GM19099 (cell line): ENCODE measurements around the gene ITGB4.

Source experiments
- POLR2A ChIP-seq: IDR thresholded peaks from 3 replicates; pipeline ENCODE4 v1.6.1; 2011; ENCODE audit warnings: low read depth; ENCODE audit not compliant: insufficient read length; ENCODE audit errors: extremely low read depth

Gene ITGB4

DNA sequence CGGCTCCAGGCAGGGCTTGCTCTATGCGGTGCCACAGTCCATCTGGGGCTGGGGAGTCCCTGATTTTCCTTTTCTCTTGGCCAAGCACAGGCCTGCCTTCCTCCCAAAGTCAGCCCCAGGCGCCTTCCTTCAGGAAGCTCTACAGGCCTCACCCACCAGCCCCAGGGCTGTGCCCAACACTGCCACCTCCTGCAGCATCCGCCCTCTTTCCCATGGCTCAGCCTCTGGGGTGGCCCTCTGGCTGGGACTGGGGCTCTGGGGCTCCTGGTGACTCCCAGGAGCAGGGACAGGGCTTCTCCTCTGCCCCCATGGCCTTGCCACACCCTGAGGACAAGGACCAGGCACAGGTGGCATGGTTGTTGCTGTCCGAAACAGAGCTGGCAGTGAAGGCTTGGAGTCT is 817 bp downstream of the ITGB4 start:
- no peak for TF ChIP-seq POLR2A

DNA sequence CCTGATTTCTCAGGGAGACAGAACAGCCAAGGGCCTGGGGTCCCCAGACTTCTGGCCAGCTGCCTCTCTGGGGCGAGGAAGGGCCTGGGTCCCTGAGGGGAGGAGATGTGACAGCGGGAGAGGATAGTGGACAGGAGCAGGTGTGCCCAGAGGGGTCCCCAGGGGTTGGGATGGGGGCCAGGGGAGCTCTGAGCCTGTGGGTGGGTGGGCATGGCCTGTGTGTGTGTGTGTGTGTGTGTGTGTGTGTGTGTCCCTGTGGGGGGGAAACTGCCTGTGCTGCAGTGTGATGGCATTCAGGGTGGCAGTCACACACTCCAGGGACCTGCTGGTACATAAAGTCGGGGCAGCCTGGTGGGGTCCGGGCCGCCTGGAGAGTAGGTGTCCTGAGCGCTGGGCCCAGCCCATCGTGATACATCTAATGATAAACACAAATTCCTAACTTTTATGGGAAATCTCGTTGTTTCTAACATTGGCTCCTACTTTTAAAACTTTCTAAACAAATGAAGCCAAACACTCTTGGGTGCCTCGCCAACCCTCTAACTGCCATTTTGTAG is 1.4 kb downstream of the ITGB4 start:
- TF ChIP-seq POLR2A = no peak

DNA sequence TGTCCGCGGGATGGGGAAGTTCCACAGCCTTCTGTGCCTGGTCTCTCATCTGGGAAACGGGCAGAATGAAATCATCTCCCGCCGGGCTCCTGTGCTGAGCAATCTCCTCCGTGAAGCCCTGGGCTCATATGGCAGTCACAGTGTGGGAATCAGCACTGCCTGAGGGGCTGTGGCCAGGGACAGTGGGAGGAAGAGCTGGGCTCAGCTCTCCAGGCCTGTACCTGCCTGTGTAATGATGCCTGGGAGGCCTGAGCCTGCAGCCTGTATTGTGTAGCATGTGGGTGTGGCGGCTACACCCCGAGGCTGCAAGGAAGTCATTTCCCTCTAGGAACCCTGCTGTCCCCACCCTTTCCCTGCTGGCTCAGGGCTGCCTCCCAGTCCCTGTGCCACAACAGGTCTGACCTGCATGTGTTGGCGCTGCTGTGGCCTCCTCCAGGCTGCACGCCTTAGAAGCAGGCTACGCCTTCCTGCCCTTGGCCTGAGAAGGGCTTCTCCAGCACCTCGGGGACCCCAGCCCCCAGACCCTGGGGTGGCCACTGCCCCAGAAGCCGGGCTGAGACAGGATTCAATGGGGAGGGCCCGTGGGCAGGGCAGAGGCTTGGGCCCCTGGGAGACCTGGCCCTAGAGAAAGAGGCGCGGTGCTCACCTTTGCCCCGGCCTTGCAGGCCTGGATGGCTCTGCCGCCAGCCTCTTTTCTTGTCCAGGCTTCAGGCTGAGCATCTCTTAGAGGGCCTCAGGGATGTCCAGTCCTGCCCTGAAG is 2.1 kb downstream of the ITGB4 start:
- TF ChIP-seq POLR2A = no peak

DNA sequence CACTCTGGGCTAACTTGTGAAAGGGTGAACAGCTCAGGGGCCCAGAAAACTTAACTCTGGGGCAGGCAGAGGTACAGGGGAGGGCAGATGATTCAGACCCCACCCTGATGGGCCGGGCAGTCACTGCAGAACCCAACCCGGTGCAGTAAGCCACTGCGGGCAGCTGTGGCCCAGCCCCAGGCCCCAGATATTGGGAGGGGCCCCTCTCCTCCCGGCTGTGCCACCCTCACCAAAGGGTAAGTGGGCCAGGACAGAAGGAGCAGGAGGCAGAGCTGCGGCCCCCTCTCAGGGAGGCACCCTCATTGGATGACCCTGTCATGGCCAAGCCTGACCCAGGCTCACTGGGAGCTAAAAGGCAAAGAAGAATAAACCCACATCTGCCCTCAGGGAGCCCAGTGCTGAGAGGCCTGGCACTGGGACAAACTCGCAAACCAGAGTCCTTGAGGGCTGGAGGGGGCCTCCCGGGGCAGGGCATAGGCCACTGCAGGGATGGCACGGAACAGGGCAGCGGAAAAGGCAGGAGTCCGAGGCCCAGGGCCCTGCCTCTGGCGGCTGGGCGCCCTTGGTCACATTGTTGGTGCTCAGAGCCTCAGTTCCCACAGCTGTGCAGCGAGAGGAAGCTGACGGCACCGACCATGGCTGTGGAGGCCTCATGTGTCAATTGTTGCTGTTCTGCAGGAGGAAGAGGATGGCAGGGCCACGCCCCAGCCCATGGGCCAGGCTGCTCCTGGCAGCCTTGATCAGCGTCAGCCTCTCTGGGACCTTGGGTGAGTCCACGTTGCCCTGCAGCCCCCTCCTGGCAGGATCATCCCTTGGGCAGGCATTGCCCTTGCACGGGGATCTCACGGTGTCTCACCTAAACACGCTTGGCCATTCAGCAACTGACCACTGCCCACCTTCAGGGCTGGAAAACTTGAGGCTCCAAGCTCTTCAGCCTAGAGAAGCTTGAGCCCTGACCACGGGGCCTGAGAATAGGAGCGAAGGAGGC is 3.1 kb downstream of the ITGB4 start:
- no peak for TF ChIP-seq POLR2A

DNA sequence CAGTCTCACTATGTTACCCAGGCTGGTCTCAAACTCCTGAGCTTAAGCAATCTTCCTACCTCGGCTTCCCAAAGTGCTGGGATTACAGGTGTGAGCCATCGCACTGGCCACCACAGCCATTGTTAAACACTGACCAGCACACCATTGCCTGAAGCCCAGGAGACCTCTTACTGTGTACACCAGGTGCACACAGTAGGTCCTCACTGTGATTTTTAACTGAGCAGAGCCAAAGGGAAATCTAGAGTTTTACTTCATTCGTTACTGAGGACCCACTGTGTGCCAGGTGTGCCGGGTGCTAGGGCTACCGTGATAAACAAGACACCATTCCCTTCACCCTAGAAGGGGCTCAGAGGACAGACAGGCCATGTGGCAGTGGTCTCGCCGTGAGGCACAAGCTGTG is 4.2 kb downstream of the ITGB4 start:
- no peak for TF ChIP-seq POLR2A

DNA sequence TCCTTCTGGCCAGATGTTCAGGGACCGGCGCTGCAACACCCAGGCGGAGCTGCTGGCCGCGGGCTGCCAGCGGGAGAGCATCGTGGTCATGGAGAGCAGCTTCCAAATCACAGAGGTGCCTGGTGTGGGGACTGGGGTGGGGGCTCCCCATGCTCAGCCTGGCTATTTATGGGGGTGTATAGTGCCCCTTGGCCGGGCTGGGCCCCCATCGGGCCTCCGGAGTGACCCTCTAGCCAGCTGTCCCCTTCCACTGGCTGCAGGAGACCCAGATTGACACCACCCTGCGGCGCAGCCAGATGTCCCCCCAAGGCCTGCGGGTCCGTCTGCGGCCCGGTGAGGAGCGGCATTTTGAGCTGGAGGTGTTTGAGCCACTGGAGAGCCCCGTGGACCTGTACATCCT is 6.1 kb downstream of the ITGB4 start:
- no peak for TF ChIP-seq POLR2A

DNA sequence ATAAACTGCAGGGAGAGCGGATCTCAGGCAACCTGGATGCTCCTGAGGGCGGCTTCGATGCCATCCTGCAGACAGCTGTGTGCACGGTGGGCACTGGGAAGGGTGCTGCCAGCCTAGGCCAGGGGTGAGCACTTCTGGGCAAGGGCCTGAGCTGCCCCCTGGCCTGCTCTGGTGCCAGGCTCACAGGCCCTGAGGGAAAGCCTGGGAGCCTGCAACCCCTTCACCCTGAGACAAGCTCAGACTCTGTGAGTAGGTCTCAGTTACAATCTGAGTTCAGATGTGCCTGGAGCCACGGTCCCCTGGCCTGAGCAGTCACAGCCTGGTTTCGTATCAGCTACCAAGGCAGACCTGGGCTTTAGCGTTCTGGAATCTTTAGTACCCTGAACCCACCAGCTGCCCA is 8.1 kb downstream of the ITGB4 start:
- TF ChIP-seq POLR2A = no peak

DNA sequence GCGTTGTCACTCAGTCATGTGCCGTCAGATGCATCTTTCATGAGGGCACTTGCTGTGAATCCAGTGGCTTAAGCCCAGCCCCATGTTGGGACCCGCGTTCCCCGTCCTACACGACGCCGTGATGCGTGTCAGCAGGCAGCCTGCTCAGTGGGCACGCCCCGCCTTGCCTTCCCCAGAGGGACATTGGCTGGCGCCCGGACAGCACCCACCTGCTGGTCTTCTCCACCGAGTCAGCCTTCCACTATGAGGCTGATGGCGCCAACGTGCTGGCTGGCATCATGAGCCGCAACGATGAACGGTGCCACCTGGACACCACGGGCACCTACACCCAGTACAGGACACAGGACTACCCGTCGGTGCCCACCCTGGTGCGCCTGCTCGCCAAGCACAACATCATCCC is 8.8 kb downstream of the ITGB4 start:
- no peak for TF ChIP-seq POLR2A

DNA sequence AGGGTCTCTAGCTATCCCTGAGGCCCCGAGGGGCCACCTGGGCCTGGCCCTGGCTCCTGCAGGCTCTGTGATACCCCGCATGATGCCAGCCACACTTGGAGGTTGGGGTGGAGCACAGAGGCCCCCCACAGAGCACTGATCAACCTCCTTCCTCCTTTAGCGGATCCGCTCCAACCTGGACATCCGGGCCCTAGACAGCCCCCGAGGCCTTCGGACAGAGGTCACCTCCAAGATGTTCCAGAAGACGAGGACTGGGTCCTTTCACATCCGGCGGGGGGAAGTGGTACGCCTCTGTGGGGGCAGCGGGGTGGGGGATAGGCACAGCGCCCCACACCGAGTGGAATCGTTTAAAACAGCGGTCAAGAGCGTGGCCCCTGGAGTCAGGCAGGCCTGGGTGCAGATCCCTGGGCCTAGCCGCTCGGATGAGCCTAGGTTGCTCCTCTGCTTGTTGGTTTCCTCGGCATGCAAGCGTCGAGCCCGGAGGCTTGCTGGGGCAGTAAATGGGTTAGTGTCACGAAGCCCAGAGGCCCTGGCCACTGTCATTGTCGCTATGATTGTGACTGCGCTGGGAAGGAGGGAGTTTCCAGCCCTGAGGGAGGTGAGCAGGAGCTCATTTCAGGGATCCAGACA is 9.9 kb downstream of the ITGB4 start:
- TF ChIP-seq POLR2A = no peak

DNA sequence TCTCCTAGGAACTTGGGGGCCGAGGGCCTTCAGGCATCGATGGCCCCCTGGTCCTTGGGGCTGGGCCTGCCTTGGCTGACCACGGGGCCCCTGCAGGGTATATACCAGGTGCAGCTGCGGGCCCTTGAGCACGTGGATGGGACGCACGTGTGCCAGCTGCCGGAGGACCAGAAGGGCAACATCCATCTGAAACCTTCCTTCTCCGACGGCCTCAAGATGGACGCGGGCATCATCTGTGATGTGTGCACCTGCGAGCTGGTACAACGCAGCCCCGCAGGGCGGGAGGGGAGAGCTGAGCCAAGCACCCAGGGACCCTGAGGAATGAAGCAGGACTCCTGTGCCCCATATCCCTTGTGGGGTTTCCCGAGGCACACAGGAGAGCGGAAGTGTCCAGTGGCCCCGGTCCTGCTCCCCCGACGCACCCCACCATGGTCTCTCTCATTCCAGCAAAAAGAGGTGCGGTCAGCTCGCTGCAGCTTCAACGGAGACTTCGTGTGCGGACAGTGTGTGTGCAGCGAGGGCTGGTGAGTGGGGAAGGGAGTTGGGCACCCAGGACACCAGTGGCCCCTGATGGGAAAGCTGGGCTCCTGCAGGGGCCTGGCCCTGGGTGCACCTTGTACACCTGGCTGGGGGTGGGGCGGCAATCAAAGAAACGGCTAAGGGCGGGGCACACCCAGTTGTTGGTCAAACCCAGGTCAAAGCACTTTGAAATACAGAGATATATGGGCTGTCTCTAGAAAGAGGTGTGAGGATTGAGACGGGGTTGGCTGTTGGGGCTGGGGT is 10.6 kb downstream of the ITGB4 start:
- TF ChIP-seq POLR2A = no peak

DNA sequence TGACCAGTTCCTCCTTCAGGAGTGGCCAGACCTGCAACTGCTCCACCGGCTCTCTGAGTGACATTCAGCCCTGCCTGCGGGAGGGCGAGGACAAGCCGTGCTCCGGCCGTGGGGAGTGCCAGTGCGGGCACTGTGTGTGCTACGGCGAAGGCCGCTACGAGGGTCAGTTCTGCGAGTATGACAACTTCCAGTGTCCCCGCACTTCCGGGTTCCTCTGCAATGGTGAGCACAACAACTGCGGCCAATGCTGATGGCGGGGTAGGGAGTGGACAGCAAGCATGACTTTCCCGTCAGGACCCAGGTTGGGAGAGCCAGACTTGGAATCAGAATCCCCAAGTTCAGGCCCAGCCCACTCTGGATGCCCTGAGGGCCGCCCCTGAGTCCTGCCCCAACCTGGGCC is 12.2 kb downstream of the ITGB4 start:
- no peak for TF ChIP-seq POLR2A

DNA sequence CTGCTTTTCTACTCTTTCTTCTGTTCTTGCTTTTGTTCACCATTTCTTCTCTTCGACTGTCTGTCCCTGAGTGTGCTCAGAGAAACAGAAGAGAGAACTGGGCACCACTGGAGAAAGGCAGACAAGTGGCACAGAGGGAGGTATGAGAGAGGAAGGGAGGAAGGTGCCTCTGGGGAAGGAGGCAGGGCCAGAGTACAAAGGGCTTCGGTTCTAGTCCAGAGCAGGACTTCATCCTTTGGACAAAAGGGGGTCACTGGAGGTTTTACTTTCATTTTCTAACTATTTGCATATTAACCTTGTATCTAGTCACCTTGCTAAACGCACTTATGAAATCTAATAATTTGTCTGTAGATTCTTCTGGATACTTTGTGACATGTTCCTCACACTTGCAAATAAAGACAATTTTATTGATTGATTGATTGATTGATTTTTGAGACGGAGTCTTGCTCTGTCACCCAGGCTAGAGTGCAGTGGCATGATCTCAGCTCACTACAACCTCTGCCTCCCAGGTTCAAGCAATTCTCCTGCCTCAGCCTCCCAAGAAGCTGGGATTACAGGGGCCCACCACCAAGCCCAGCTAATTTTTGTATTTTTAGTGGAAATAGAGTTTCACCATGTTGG is 13.5 kb downstream of the ITGB4 start:
- no peak for TF ChIP-seq POLR2A

DNA sequence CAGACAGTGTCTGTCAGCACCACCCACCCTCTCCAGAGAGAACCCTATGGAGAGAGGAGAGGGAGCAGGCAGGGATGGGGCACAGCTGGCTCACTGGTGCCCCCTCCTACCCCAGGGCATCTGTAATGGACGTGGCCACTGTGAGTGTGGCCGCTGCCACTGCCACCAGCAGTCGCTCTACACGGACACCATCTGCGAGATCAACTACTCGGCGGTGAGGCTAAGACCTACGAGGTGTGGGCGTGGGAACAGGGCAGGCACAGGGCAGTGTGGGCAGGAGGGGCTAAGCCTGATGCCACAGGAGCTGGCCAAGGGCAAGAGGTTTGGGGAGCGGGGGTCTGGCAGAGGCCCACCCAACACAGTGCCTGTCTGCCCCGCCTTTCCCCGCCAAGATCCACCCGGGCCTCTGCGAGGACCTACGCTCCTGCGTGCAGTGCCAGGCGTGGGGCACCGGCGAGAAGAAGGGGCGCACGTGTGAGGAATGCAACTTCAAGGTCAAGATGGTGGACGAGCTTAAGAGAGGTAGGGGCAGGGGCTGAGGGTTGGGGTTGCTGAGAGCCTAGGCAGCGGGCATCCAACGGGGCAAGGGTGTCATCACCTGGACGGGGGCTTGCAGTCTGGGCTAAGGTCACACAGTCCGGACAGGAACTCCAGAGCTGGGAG is 15.0 kb downstream of the ITGB4 start:
- no peak for TF ChIP-seq POLR2A
